Activated T-helper 1 cell treated with anti-CD3 and anti-CD28 coated beads, Interleukin-12 subunit alpha, Interleukin-12 subunit beta, Interleukin-2, Interleukin-4 antibody, amounts not matched to agents 30 ng/mL and 10 ng/mL and 1 ng/mL, durations not matched to agents 14 hours and 24 hours and 36 hours (primary cell): ENCODE results near the gene ODAPH. TPM values are rescaled to one million over a fixed set of nuclear protein-coding genes. Genes with fewer than 3 reads are reported as not detected.
"Not testable (repeated sequence)": the region's sequence is repeated elsewhere in the genome, so short reads cannot be mapped to it uniquely, and the experiment has no call there.

ENCODE experiments used
- DNase-seq: peaks from one replicate; pipeline ENCODE4 v3.0.0; 2021; ENCODE audit warnings: low spot score
- H3K27ac Mint-ChIP-seq: one replicate; pipeline ENCODE4 v1.8.0; 2021; ENCODE audit warnings: mild to moderate bottlenecking, mixed read lengths
- H3K27me3 Mint-ChIP-seq: one replicate; pipeline ENCODE4 v1.8.0; 2022; ENCODE audit warnings: mild to moderate bottlenecking, moderate library complexity, mixed read lengths; ENCODE audit not compliant: insufficient read depth
- H3K36me3 Mint-ChIP-seq: one replicate; pipeline ENCODE4 v1.8.0; 2021; ENCODE audit warnings: low read depth, mixed read lengths
- H3K4me1 Mint-ChIP-seq: one replicate; pipeline ENCODE4 v1.8.0; 2021; ENCODE audit warnings: low read depth, mixed read lengths
- H3K4me3 Mint-ChIP-seq: one replicate; pipeline ENCODE4 v1.8.0; 2021; ENCODE audit warnings: mild to moderate bottlenecking, moderate library complexity, mixed read lengths
- H3K9me3 Mint-ChIP-seq: one replicate; pipeline ENCODE4 v1.8.0; 2021; ENCODE audit warnings: mixed read lengths
- intact Hi-C: fragments of 100-400 bp; cut with micrococcal nuclease; formaldehyde crosslinking; loops from one replicate; pipeline ENCODE4 v1.15.1; 2024
- total RNA-seq: library from RNA; stranded (reverse); gene quantifications from 2 replicates; pipeline ENCODE4 v1.2.3, GENCODE V29; 2022

Gene ODAPH
- total RNA-seq, 1 donor from 2014 or later, result 1.4 TPM

DNA sequence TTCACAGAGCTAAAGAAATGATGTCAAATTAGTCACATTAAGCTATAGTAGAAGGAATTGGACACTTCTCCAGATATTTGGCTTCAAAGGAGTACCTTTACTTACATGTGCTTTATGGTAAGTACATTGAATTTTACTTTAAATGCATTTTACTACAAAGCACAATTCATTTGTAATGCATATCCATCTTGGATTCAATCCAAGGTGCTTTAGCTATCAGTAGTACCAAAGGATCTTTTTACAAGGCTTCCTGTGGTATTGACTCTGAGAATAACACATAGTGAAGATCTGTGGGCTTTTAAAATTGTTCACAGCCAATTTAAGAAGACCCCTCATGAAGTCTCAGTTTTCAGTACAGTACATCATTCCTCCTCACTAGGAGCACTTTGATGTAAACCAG, 28.4 kb upstream of the ODAPH start:
- intact Hi-C loops, result no loop called here
- Mint-ChIP-seq H3K27ac (no peak overlapping the region), H3K36me3 (peaks cover 49% of the 10 kb centered on the region)

GRCh38 chr4:75530556-75531322, 25.1 kb upstream of the ODAPH start:
- peaks cover 40% of the 10 kb centered on the region for H3K36me3 Mint-ChIP-seq
- no peak for DNase-seq
- peaks cover under 1% of the 10 kb centered on the region for H3K4me1 Mint-ChIP-seq
- H3K9me3 Mint-ChIP-seq, result peaks cover 16% of the 10 kb centered on the region
- no peaks in the 10 kb centered on the region for H3K27me3 Mint-ChIP-seq
- intact Hi-C loops, result no loop called here
- no peak overlapping the region for H3K4me3 Mint-ChIP-seq
- no peak overlapping the region for H3K27ac Mint-ChIP-seq

More for the DNA sequence above, 28.4 kb upstream of the ODAPH start:
- peaks cover 4% of the 10 kb centered on the region for H3K9me3 Mint-ChIP-seq
- H3K4me1 Mint-ChIP-seq, result peaks cover 7% of the 10 kb centered on the region
- DNase-seq, result no peak
- H3K27me3 Mint-ChIP-seq, result no peaks in the 10 kb centered on the region
- no peak overlapping the region for H3K4me3 Mint-ChIP-seq

DNA sequence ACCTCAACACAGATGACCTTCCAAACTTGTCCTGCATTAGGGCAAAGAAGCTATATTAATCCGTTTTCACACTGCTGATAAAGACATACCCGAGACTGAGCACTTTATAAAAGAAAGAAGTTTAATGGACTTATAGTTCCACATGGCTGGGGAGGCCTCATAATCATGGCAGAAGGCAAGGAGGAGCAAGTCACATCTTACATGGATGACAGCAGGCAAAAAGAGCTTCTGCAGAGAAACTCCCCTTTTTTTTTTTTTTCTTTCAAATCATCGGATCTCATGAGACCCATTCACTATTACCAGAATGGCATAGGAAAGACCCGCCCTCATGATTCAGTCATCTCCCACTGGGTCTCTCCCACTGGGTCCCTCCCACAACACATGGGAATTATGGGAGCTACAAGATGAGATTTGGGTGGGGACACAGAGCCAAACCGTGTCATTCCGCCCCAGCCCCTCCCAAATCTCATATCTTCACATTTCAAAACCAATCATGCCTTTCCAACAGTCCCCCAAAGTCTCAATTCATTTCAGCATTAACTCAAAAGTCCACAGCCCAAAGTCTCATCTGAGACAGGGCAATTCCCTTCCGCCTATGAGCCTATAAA, 24.2 kb upstream of the ODAPH start:
- intact Hi-C loops, H3K27me3 Mint-ChIP-seq, H3K27ac Mint-ChIP-seq, H3K4me1 Mint-ChIP-seq, H3K4me3 Mint-ChIP-seq, DNase-seq: not testable (repeated sequence)
- Mint-ChIP-seq H3K9me3 (peaks cover 16% of the 10 kb centered on the region), H3K36me3 (peaks cover 35% of the 10 kb centered on the region)

DNA sequence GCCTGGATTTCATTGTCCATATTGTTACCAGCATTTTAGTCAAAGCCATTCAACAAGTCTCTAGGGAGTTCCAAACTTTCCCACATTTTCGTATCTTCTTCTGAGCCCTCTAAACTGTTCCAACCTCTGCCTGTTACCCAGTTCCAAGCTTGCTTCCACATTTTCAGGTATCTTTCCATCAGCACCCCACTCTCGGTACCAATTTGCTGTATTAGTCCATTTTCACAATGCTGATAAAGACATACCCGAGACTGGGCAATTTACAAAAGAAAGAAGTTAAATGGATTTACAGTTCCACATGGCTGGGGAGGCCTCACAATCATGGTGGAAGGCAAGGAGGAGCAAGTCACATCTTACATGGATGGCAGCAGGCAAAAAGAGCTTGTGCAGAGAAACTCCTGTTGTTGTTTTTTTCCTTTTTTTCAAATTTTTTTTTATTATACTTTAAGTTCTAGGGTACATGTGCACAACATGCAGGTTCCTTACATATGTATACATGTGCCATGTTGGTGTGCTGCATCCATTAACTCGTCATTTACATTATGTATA, 22.5 kb upstream of the ODAPH start:
- Mint-ChIP-seq H3K36me3 (peaks cover 32% of the 10 kb centered on the region), H3K9me3 (peaks cover 16% of the 10 kb centered on the region)
- intact Hi-C loops, H3K27me3 Mint-ChIP-seq, H3K4me3 Mint-ChIP-seq, H3K27ac Mint-ChIP-seq, DNase-seq, H3K4me1 Mint-ChIP-seq: not testable (repeated sequence)

DNA sequence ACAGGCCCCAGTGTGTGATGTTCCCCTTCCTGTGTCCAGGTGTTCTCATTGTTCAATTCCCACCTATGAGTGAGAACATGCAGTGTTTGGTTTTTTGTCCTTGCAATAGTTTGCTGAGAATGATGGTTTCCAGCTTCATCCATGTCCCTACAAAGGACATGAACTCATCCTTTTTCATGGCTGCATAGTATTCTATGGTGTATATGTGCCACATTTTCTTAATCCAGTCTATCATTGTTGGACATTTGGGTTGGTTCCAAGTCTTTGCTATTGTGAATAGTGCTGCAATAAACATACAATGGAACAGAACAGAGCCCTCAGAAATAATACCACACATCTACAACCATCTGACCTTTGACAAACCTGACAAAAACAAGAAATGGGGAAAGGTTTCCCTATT, 21.9 kb upstream of the ODAPH start:
- Mint-ChIP-seq H3K9me3 (peaks cover 16% of the 10 kb centered on the region), H3K36me3 (peaks cover 32% of the 10 kb centered on the region)
- H3K4me3 Mint-ChIP-seq, DNase-seq, H3K4me1 Mint-ChIP-seq, H3K27ac Mint-ChIP-seq, H3K27me3 Mint-ChIP-seq, intact Hi-C loops: not testable (repeated sequence)

GRCh38 chr4:75537308-75537707, 18.6 kb upstream of the ODAPH start:
- H3K27ac Mint-ChIP-seq, H3K4me1 Mint-ChIP-seq, intact Hi-C loops, DNase-seq, H3K27me3 Mint-ChIP-seq, H3K4me3 Mint-ChIP-seq: not testable (repeated sequence)
- Mint-ChIP-seq H3K36me3 (peaks cover 10% of the 10 kb centered on the region), H3K9me3 (peaks cover 12% of the 10 kb centered on the region)

DNA sequence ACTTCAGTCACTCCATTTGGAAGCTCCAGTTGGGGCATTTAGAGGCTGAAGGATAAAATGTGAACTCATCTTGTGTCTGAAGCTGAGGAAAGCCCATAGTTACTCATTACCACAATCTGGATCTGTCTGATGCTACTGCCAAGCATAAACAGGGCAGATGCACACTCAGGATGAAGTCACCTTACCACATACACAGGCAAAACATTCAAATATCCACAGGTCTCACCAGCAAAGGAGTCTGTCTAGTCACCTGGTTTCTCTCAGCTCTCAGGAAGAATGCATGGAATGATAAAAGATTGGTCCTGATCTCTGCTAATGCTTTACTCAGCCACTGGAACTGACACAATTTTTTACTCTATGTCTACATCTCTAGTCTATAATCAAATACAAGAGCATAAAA, 13.0 kb upstream of the ODAPH start:
- Mint-ChIP-seq H3K4me3 (no peak overlapping the region), H3K9me3 (no peaks in the 10 kb centered on the region), H3K4me1 (no peaks in the 10 kb centered on the region), H3K27me3 (no peaks in the 10 kb centered on the region), H3K27ac (no peak overlapping the region), H3K36me3 (no peaks in the 10 kb centered on the region)
- no peak for DNase-seq
- intact Hi-C loops, result no loop called here

DNA sequence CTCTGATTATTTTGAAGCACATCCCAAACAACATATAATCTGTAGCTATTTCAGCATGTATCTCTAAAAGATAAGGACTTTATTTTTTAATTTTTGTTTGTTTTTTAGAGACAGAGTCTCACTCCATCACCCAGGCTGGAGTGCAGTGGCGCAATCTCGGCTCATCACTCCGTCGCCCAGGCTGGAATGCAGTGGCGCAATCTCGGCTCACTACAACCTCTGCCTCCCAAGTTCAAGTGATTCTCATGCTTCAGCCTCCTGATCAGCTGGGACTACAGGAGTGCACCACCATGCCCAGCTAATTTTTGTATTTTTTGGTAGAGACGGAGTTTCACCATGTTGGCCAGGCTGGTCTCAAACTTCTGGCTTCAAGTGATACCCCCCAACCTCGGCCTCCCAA, 11.6 kb upstream of the ODAPH start:
- H3K27me3 Mint-ChIP-seq, intact Hi-C loops, DNase-seq, H3K27ac Mint-ChIP-seq, H3K9me3 Mint-ChIP-seq, H3K36me3 Mint-ChIP-seq, H3K4me1 Mint-ChIP-seq, H3K4me3 Mint-ChIP-seq: not testable (repeated sequence)

DNA sequence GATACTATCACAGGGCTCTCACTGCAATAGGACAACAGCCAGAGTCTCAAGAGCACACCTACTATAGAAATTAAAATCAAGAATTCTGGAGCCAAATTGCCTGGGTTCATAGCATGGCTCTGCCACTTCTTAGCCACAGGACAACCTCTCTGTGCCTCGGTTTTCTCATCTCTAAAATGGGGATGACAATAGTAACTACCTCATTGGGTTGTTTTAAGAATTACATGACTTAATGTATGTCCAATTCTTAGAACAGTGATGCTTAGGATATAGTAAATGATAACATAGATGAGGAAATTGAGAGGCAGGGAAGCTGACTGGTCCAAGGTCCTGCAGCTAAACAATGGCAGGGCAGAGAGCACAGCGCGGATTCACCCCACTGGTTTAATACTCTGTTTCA, 11.0 kb upstream of the ODAPH start:
- no peaks in the 10 kb centered on the region for H3K4me1 Mint-ChIP-seq
- no peak overlapping the region for H3K27ac Mint-ChIP-seq
- H3K27me3 Mint-ChIP-seq, result peaks cover 2% of the 10 kb centered on the region
- intact Hi-C loops, result no loop called here
- no peak overlapping the region for H3K4me3 Mint-ChIP-seq
- H3K36me3 Mint-ChIP-seq, result no peaks in the 10 kb centered on the region
- DNase-seq, result no peak
- H3K9me3 Mint-ChIP-seq, result no peaks in the 10 kb centered on the region

GRCh38 chr4:75545526-75545925, 10.3 kb upstream of the ODAPH start:
- no peak for DNase-seq
- H3K36me3 Mint-ChIP-seq, result no peaks in the 10 kb centered on the region
- no peak overlapping the region for H3K27ac Mint-ChIP-seq
- intact Hi-C loops, result no loop called here
- peaks cover 2% of the 10 kb centered on the region for H3K27me3 Mint-ChIP-seq
- no peaks in the 10 kb centered on the region for H3K9me3 Mint-ChIP-seq
- no peak overlapping the region for H3K4me3 Mint-ChIP-seq
- no peaks in the 10 kb centered on the region for H3K4me1 Mint-ChIP-seq

- DNase-seq, result no peak
- no peaks in the 10 kb centered on the region for H3K4me1 Mint-ChIP-seq
- H3K27me3 Mint-ChIP-seq, result peaks cover 2% of the 10 kb centered on the region
- H3K36me3 Mint-ChIP-seq, result no peaks in the 10 kb centered on the region
- no peaks in the 10 kb centered on the region for H3K9me3 Mint-ChIP-seq
- no peak overlapping the region for H3K27ac Mint-ChIP-seq
- no peak overlapping the region for H3K4me3 Mint-ChIP-seq
- intact Hi-C loops, result no loop called here
Measured at GRCh38 chr4:75547647-75548387, 8.0 kb upstream of the ODAPH start.

- Mint-ChIP-seq H3K4me3 (no peak overlapping the region), H3K4me1 (no peaks in the 10 kb centered on the region), H3K36me3 (no peaks in the 10 kb centered on the region), H3K9me3 (no peaks in the 10 kb centered on the region), H3K27ac (no peak overlapping the region), H3K27me3 (peaks cover 2% of the 10 kb centered on the region)
- intact Hi-C loops, result no loop called here
- no peak for DNase-seq
Measured at GRCh38 chr4:75549019-75549418, 6.8 kb upstream of the ODAPH start.

- no peak for DNase-seq
- peaks cover under 1% of the 10 kb centered on the region for H3K4me1 Mint-ChIP-seq
- H3K27ac Mint-ChIP-seq, result no peak overlapping the region
- no peaks in the 10 kb centered on the region for H3K36me3 Mint-ChIP-seq
- peaks cover 2% of the 10 kb centered on the region for H3K27me3 Mint-ChIP-seq
- no peak overlapping the region for H3K4me3 Mint-ChIP-seq
- intact Hi-C loops, result no loop called here
- H3K9me3 Mint-ChIP-seq, result no peaks in the 10 kb centered on the region
Measured at GRCh38 chr4:75552452-75552851, 3.4 kb upstream of the ODAPH start.
